Activated naive CD8-positive, alpha-beta T cell treated with anti-CD3 and anti-CD28 coated beads, Interleukin-2, amount 10 ng/mL, durations not matched to agents 7 days and 5 days (primary cell): Measurements from ENCODE around the gene MYMK. TPM values are rescaled to one million over a fixed set of nuclear protein-coding genes. Genes with fewer than 3 reads are reported as not detected.
A peak's percentile ranks its signal among the peaks of the same experiment; 100 is the strongest.

Experiments used
- ATAC-seq: fragments of 150-1000 bp; cut with Tn5 transposase; one replicate; pipeline ENCODE4 v1.10.0; 2021; ENCODE audit warnings: low read depth, moderate library complexity
- POLR2A ChIA-PET: fragments of 350-600 bp; sonication (Branson Sonifier 250); formaldehyde crosslinking; loops from one replicate; lab custom pipeline; 2021; ENCODE audit warnings: antibody characterized with exemption; lab: Charles Lee
- DNase-seq: peaks from one replicate; pipeline ENCODE4 v3.0.0; 2021
- H3K27ac Mint-ChIP-seq: one replicate; pipeline ENCODE4 v1.8.0; 2022; ENCODE audit warnings: mild to moderate bottlenecking, mixed read lengths
- H3K27me3 Mint-ChIP-seq: one replicate; pipeline ENCODE4 v1.8.0; 2022; ENCODE audit warnings: mild to moderate bottlenecking, moderate library complexity, mixed read lengths
- H3K36me3 Mint-ChIP-seq: one replicate; pipeline ENCODE4 v1.8.0; 2021; ENCODE audit warnings: mild to moderate bottlenecking, mixed read lengths
- H3K4me1 Mint-ChIP-seq: one replicate; pipeline ENCODE4 v1.8.0; 2021; ENCODE audit warnings: mixed read lengths
- H3K4me3 Mint-ChIP-seq: one replicate; pipeline ENCODE4 v1.8.0; 2022; ENCODE audit warnings: mild to moderate bottlenecking, moderate library complexity, mixed read lengths
- H3K9me3 Mint-ChIP-seq: one replicate; pipeline ENCODE4 v1.8.0; 2021; ENCODE audit warnings: mixed read lengths
- total RNA-seq, 2 experiments: library from RNA; stranded (reverse); gene quantifications; one replicate each; pipeline ENCODE4 v1.2.3, GENCODE V29; 2021

The MYMK gene
- total RNA-seq, 2 experiments from 2014 or later: not detected

- Mint-ChIP-seq H3K9me3 (no peaks in the 10 kb centered on the region), H3K36me3 (no peaks in the 10 kb centered on the region), H3K27me3 (no peaks in the 10 kb centered on the region), H3K27ac (no peak overlapping the region), H3K4me1 (peaks cover 11% of the 10 kb centered on the region), H3K4me3 (peak overlapping the region; percentile 76)
- ATAC-seq (no peak), DNase-seq (no peak)
- POLR2A ChIA-PET: interaction anchor here (1.0 to 1.4 kb wide), 2 partner anchors 19 to 60 kb away, joined by 3 read pairs; partner anchors contain the start of gene REXO4
Observed at GRCh38 chr9:133477461-133477860, 47.3 kb downstream of the MYMK start.

DNA sequence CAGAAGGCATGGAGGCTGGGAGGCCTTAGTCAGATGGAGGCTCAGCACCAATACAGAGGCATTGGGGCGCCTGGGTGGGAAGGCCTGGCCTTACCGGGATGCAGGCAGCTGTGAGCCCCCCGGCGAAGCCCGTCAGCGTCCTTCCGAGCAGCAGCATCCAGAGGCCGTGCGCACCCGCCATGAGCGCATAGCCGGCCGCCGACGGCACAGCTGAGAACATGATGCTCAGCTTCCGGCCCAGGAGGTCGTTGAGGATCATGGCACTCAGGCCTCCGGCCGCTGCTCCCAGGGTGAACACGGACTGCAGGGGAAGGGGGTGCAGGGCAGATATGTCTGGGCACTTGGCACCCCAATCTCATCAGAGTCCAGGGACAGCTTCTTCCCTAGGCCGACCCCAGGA lies 47.8 kb downstream of the MYMK start:
- H3K4me1 Mint-ChIP-seq: peaks cover 11% of the 10 kb centered on the region
- H3K36me3 Mint-ChIP-seq: no peaks in the 10 kb centered on the region
- H3K27me3 Mint-ChIP-seq: no peaks in the 10 kb centered on the region
- H3K4me3 Mint-ChIP-seq: no peak overlapping the region
- ATAC-seq: no peak
- no peak for DNase-seq
- H3K9me3 Mint-ChIP-seq: no peaks in the 10 kb centered on the region
- H3K27ac Mint-ChIP-seq: no peak overlapping the region
- POLR2A ChIA-PET: interaction anchor here (1.0 kb wide), 1 partner anchor 19 kb away, joined by 3 read pairs; no protein-coding TSS in a partner anchor

DNA sequence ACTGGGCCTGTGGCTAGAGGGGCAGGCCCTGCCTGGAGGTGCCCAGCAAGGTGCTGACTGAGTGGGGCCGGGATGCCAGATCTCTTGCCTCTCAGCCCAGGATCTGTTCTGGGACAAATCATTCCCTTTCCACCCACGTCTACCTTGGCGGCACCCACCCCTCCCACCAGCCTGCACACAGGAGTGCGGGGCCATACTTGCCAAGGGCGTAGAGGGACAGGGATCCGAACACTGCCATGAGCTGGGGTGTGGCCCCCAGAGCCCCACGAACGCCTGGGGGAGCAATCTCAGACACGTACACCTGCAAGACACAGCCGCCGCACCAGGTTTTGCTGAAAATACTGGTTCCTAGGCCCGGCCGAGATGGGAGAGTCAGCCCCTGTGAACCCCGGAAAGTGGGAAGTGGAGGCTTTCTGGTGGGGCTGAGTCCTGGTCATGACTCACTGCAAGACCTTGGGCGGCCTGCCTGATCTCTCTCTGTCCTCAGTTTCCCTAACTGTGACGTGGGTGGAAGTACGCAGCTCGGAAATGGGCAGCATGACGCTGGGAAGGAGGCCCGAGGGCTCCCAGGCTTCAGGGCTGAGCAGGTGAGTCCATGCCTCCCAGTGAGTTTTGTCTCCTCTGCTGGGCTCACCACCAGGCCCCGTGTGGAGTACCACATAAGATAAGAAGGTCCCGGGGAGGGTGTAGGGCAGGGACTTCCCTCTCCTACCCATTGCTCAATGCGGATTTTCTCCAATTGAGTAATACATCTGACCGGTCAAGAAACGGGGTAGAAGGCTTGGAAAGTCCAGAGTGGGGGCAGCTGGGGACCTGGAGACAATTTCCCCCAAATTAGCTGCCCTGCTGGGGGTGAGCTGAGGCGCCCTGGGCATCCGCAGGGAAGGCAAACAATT lies 48.5 kb downstream of the MYMK start:
- no peaks in the 10 kb centered on the region for H3K9me3 Mint-ChIP-seq
- ATAC-seq: no peak
- POLR2A ChIA-PET: no interaction called here
- H3K36me3 Mint-ChIP-seq: no peaks in the 10 kb centered on the region
- no peak overlapping the region for H3K27ac Mint-ChIP-seq
- no peaks in the 10 kb centered on the region for H3K27me3 Mint-ChIP-seq
- no peak overlapping the region for H3K4me3 Mint-ChIP-seq
- DNase-seq: no peak
- peaks cover 11% of the 10 kb centered on the region for H3K4me1 Mint-ChIP-seq

- Mint-ChIP-seq H3K27ac (no peak overlapping the region), H3K9me3 (no peaks in the 10 kb centered on the region), H3K4me3 (no peak overlapping the region), H3K4me1 (peaks cover 11% of the 10 kb centered on the region), H3K27me3 (no peaks in the 10 kb centered on the region), H3K36me3 (no peaks in the 10 kb centered on the region)
- POLR2A ChIA-PET: interaction anchor here (0.6 kb wide), 1 partner anchor 24 kb away, joined by 7 read pairs; no protein-coding TSS in a partner anchor
- DNase-seq (no peak), ATAC-seq (no peak)
Observed at GRCh38 chr9:133475292-133476012, 49.3 kb downstream of the MYMK start.

DNA sequence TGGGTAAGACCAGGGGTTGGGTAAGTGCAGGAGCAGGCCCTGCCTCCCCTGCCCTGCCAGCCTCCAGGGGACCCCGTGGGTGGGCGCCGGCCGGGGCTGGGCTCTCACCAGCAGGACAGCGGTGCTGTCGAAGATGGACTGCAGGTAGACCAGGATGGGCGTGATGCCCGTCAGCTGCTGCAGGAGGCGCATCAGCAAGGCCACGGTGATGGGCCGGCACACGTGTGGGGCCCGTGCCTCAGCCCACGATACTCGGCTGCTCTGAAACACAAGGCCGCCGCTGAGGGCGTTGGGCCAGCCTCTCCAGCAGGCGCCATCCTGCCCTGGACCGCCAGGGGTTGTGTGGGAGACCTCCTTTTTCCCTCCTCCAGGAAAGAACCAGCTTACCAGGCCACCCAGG lies 49.9 kb downstream of the MYMK start:
- DNase-seq (no peak), ATAC-seq (no peak)
- no peak overlapping the region for H3K27ac Mint-ChIP-seq
- H3K36me3 Mint-ChIP-seq: no peaks in the 10 kb centered on the region
- H3K4me3 Mint-ChIP-seq: no peak overlapping the region
- H3K27me3 Mint-ChIP-seq: no peaks in the 10 kb centered on the region
- POLR2A ChIA-PET: interaction anchor here (0.6 kb wide), 1 partner anchor 23 kb away, joined by 7 read pairs; no protein-coding TSS in a partner anchor
- peaks cover 10% of the 10 kb centered on the region for H3K4me1 Mint-ChIP-seq
- no peaks in the 10 kb centered on the region for H3K9me3 Mint-ChIP-seq

GRCh38 chr9:133474215-133474614 lies 50.5 kb downstream of the MYMK start:
- no peaks in the 10 kb centered on the region for H3K36me3 Mint-ChIP-seq
- POLR2A ChIA-PET: no interaction called here
- no peak for DNase-seq
- no peaks in the 10 kb centered on the region for H3K27me3 Mint-ChIP-seq
- peaks cover 5% of the 10 kb centered on the region for H3K4me1 Mint-ChIP-seq
- H3K27ac Mint-ChIP-seq: peak overlapping the region; percentile 45
- no peak overlapping the region for H3K4me3 Mint-ChIP-seq
- ATAC-seq: no peak
- H3K9me3 Mint-ChIP-seq: no peaks in the 10 kb centered on the region

GRCh38 chr9:133473743-133474142 lies 51.0 kb downstream of the MYMK start:
- DNase-seq (no peak), ATAC-seq (no peak)
- H3K27ac Mint-ChIP-seq: no peak overlapping the region
- H3K4me3 Mint-ChIP-seq: no peak overlapping the region
- peaks cover 5% of the 10 kb centered on the region for H3K4me1 Mint-ChIP-seq
- H3K27me3 Mint-ChIP-seq: no peaks in the 10 kb centered on the region
- no peaks in the 10 kb centered on the region for H3K36me3 Mint-ChIP-seq
- H3K9me3 Mint-ChIP-seq: no peaks in the 10 kb centered on the region
- POLR2A ChIA-PET: no interaction called here

- Mint-ChIP-seq H3K27ac (no peak overlapping the region), H3K4me1 (peaks cover 5% of the 10 kb centered on the region), H3K36me3 (no peaks in the 10 kb centered on the region), H3K9me3 (no peaks in the 10 kb centered on the region), H3K4me3 (no peak overlapping the region), H3K27me3 (no peaks in the 10 kb centered on the region)
- DNase-seq (no peak), ATAC-seq (no peak)
- POLR2A ChIA-PET: no interaction called here
Observed at GRCh38 chr9:133472753-133473378, 51.9 kb downstream of the MYMK start.

GRCh38 chr9:133472277-133472645 lies 52.5 kb downstream of the MYMK start:
- Mint-ChIP-seq H3K27me3 (no peaks in the 10 kb centered on the region), H3K4me1 (peaks cover 5% of the 10 kb centered on the region), H3K4me3 (no peak overlapping the region), H3K27ac (no peak overlapping the region), H3K36me3 (no peaks in the 10 kb centered on the region), H3K9me3 (no peaks in the 10 kb centered on the region)
- ATAC-seq: no peak
- no peak for DNase-seq
- POLR2A ChIA-PET: no interaction called here

- Mint-ChIP-seq H3K4me1 (peaks cover 5% of the 10 kb centered on the region), H3K4me3 (no peak overlapping the region), H3K36me3 (no peaks in the 10 kb centered on the region), H3K9me3 (no peaks in the 10 kb centered on the region), H3K27ac (no peak overlapping the region), H3K27me3 (no peaks in the 10 kb centered on the region)
- POLR2A ChIA-PET: no interaction called here
- ATAC-seq (no peak), DNase-seq (no peak)
Observed at GRCh38 chr9:133471551-133472276, 53.0 kb downstream of the MYMK start.

DNA sequence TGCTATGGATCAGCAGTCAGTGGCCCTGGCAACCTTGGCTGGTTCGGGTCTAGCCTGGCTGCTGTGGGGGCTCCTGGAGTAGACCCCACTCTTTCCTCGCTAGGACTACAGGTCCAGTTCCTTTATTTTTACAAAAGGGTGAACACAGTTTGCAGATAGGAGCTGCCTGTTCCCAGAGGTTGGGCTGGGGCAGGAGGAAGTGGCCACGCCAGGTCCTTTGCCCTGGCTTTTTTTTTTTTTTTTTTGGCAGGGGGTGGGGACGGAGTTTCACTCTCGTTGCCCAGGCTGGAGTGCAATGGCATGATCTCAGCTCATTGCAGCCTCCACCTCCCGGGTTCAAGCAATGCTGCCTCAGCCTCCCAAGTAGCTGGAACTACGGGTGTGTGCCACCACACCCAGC lies 53.8 kb downstream of the MYMK start:
- Mint-ChIP-seq H3K4me3 (no peak overlapping the region), H3K4me1 (peaks cover 3% of the 10 kb centered on the region), H3K9me3 (no peaks in the 10 kb centered on the region), H3K27ac (no peak overlapping the region), H3K36me3 (no peaks in the 10 kb centered on the region), H3K27me3 (no peaks in the 10 kb centered on the region)
- no peak for ATAC-seq
- POLR2A ChIA-PET: interaction anchor here (0.7 kb wide), 1 partner anchor 11 kb away, joined by 4 read pairs; the partner anchor contains the start of gene CACFD1
- DNase-seq: no peak

DNA sequence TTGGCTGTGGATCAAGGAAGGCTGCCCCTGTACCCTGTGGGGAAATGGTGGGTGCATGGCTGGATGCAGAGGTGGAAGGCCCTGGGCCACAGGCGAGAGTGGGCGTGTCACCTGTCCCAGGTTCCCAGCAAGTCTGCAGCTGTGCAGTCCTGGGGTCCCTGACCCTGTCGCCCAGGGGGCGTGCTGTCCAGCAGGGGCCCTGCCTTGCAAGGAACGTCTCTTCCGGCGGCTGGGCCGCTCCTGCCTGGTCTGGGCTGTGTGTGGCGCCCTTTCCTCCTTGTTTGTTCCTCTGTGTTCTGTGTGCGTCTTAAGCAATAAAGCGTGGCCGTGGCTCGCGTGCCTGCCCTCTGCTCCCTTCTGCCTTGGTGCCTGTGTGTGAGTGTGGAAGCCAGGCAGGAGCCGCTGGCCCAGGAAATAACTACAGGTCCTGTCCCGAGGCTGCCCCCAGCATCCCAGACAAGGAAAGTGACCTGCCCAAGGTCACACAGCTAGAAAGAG lies 54.3 kb downstream of the MYMK start:
- H3K9me3 Mint-ChIP-seq: no peaks in the 10 kb centered on the region
- DNase-seq (no peak), ATAC-seq (no peak)
- H3K4me1 Mint-ChIP-seq: peaks cover 3% of the 10 kb centered on the region
- no peak overlapping the region for H3K4me3 Mint-ChIP-seq
- H3K27ac Mint-ChIP-seq: no peak overlapping the region
- no peaks in the 10 kb centered on the region for H3K27me3 Mint-ChIP-seq
- H3K36me3 Mint-ChIP-seq: no peaks in the 10 kb centered on the region
- POLR2A ChIA-PET: interaction anchor here (0.7 kb wide), 1 partner anchor 11 kb away, joined by 4 read pairs; the partner anchor contains the start of gene CACFD1
